ENCODE results near the gene SHMT2. TPM values are rescaled to one million over a fixed set of nuclear protein-coding genes. Genes with fewer than 3 reads are reported as not detected.
A peak's percentile ranks its signal among the peaks of the same experiment; 100 is the strongest.

The SHMT2 gene
- total and polyA plus RNA-seq, 2 of the 13 experiments (the other 11 are each of a cell fraction or from before 2014, with no cell fraction given), result 181 to 393 TPM

DNA sequence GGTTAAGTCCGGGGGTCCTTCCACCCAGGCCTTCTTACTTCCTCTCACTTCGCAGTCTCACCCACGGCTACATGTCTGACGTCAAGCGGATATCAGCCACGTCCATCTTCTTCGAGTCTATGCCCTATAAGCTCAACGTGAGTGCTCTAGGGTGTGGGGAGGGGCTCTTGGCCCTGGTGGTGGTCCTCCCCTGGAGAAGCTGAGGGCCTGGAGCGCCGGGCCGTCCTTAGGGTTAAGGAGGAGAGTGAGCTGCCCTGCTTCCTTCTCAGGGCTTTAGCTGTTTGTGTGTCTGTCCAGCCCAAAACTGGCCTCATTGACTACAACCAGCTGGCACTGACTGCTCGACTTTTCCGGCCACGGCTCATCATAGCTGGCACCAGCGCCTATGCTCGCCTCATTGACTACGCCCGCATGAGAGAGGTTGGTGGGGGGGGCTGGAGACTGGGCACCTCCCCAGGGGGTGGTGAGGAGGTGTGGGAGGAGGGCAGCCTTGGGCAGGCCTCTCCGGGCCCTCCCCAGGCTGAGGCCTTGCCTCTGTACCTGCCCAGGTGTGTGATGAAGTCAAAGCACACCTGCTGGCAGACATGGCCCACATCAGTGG lies 2.7 kb downstream of the SHMT2 start (continued):
- 0 out of 2 replicates have a peak, but pooled peaks have one; percentile 8 for TF ChIP-seq ZFP91 (CRISPR knock-in tag; IDR thresholded peaks at IDR 0.05; ENCODE audit: borderline replicate concordance)
- peak; percentile 63 for TF ChIP-seq AGO1 (IDR thresholded peaks at IDR 0.05; ENCODE audit: low read depth, low read length, poor library complexity, severe bottlenecking)

- Histone ChIP-seq H3K4me1 (ENCODE audit: insufficient read depth, low read length) (peaks cover 76% of the 10 kb centered on the region), H3K27ac (ENCODE audit: extremely low read length, insufficient read depth, low read length) (no peak overlapping the region), H2AFZ (ENCODE audit: low read length) (no peak overlapping the region), H3K9ac (ENCODE audit: insufficient read depth, low read depth, low read length) (no peak overlapping the region), H3K79me2 (ENCODE audit: insufficient read depth, low read length) (peaks cover 33% of the 10 kb centered on the region), H3K4me3 (replicated peaks in 1 of 3; ENCODE audit: insufficient read depth in 1 of 3, low read depth in 2 of 3, low read length in 3 of 3) (peak overlapping the region in 1 of 3 experiments; percentile 12; a peak in 1 of 6 replicates), H3K36me3 (replicated peaks in 1 of 2; ENCODE audit: control insufficient read depth in 1 of 2, insufficient read depth in 2 of 2, low read length in 2 of 2) (peaks cover 20 to 34% of the 10 kb centered on the region in 2 experiments), H4K20me1 (ENCODE audit: insufficient read depth, low read length) (peaks cover 12% of the 10 kb centered on the region; the same call in 1 of the 2 replicates), H3K4me2 (ENCODE audit: low read depth, low read length) (peak overlapping the region; percentile 29; the same call in 1 of the 2 replicates), H3K9me3 (ENCODE audit: low read length) (no peaks in the 10 kb centered on the region), H3K27me3 (ENCODE audit: control insufficient read depth in 1 of 2, insufficient read depth in 2 of 2, low read length in 2 of 2) (no peaks in the 10 kb centered on the region; a peak in 1 of 5 replicates)
- no peak for ATAC-seq
- ChIA-PET CTCF (ENCODE audit: low intra/inter-chr PET ratio, low total read pairs) (no interaction called here), POLR2A (interaction anchor here (0.8 to 1.4 kb wide), 2 partner anchors 17 to 20 kb away, joined by 3 read pairs; no protein-coding TSS in a partner anchor)
- in situ Hi-C loops (cut with HindIII; ENCODE audit: extremely low pct_ligation_motif_present, low pct_unique_long_range_greater_than_20kb) (no loop called here), intact Hi-C loops (cut with micrococcal nuclease; ENCODE audit: unreplicated experiment) (no loop called here)
- no peak for FAIRE-seq
- DNase-seq (ENCODE audit: low spot score), result no peak
- BruUV-seq (replicated peaks), result no TSS peak
- WGBS (ENCODE audit: low lambda C conversion rate), result 77% methylated on average over 3 of the region's 15 CpGs
- TF ChIP-seq, protein P1, sequence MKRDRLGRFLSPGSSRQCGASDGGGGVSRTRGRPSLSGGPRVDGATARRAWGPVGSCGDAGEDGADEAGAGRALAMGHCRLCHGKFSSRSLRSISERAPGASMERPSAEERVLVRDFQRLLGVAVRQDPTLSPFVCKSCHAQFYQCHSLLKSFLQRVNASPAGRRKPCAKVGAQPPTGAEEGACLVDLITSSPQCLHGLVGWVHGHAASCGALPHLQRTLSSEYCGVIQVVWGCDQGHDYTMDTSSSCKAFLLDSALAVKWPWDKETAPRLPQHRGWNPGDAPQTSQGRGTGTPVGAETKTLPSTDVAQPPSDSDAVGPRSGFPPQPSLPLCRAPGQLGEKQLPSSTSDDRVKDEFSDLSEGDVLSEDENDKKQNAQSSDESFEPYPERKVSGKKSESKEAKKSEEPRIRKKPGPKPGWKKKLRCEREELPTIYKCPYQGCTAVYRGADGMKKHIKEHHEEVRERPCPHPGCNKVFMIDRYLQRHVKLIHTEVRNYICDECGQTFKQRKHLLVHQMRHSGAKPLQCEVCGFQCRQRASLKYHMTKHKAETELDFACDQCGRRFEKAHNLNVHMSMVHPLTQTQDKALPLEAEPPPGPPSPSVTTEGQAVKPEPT (CRISPR knock-in tag; IDR thresholded peaks at IDR 0.05; ENCODE audit: low read depth), result no peak
- TF ChIP-seq NBN (conservative IDR thresholded peaks at IDR 0.05) (no peak), ZNF484 (CRISPR knock-in tag; IDR thresholded peaks at IDR 0.05; ENCODE audit: borderline replicate concordance, low read depth) (no peak), ZKSCAN5 (CRISPR knock-in tag; IDR thresholded peaks at IDR 0.05) (no peak), REST (IDR thresholded peaks at IDR 0.05; ENCODE audit: borderline replicate concordance in 1 of 2, low read depth in 1 of 2, low read length in 2 of 2) (no peak), YEATS4 (CRISPR knock-in tag; IDR thresholded peaks at IDR 0.05; ENCODE audit: borderline replicate concordance) (no peak), ZKSCAN1 (IDR thresholded peaks at IDR 0.05; ENCODE audit: low read length) (no peak), MAFF (IDR thresholded peaks at IDR 0.05; ENCODE audit: low read depth, low read length) (no peak), ZNF773 (CRISPR knock-in tag; IDR thresholded peaks at IDR 0.05; ENCODE audit: borderline replicate concordance) (no peak), FOXK2 (IDR thresholded peaks at IDR 0.05) (no peak)
Observed at GRCh38 chr12:57233357-57234232, 4.1 kb downstream of the SHMT2 start.

Data from HepG2 (cell line).